ENCODE results near the gene TP53RK.

The TP53RK gene

GRCh38 chr20:46682063-46682821 lies 7.0 kb downstream of the TP53RK start:
- peaks cover 46% of the 10 kb centered on the region for H4K20me1 ChIP-seq (ENCODE audit: insufficient read depth, low read length, poor library complexity, severe bottlenecking)
- H3K4me2 ChIP-seq (ENCODE audit: low read depth, low read length, poor library complexity, severe bottlenecking): peak overlapping the region; percentile 11
- no peaks in the 10 kb centered on the region for H3F3A ChIP-seq (ENCODE audit: low read depth)

GRCh38 chr20:46681032-46681854 lies 8.0 kb downstream of the TP53RK start:
- TF ChIP-seq EZH2phosphoT487 (IDR thresholded peaks at IDR 0.05; ENCODE audit: borderline replicate concordance) (no peak), CTCF (conservative IDR thresholded peaks at IDR 0.05; ENCODE audit: low read length) (peak; percentile 91)
- Histone ChIP-seq H3K9me2 (replicated peaks; ENCODE audit: low read depth, low read length) (no peaks in the 10 kb centered on the region), H3K79me2 (ENCODE audit: insufficient read depth, low read length) (peaks cover 37% of the 10 kb centered on the region), H3K9me3 (ENCODE audit: insufficient read depth, low read depth, low read length) (no peaks in the 10 kb centered on the region), H3K36me3 (ENCODE audit: insufficient read depth, low read length) (peaks cover 10% of the 10 kb centered on the region; the same call in 1 of the 2 replicates), H3K4me2 (ENCODE audit: low read depth, low read length, poor library complexity, severe bottlenecking) (peak overlapping the region; percentile 19), H2AFZ (ENCODE audit: low read length) (no peak overlapping the region), H4K20me1 (ENCODE audit: insufficient read depth, low read length, poor library complexity, severe bottlenecking) (peaks cover 36% of the 10 kb centered on the region), H3K9ac (ENCODE audit: low read depth, low read length, poor library complexity, severe bottlenecking) (no peak overlapping the region), H3K4me3 (ENCODE audit: low read length, poor library complexity, severe bottlenecking) (no peak overlapping the region), H3K27me3 (ENCODE audit: insufficient read depth, low read length, poor library complexity, severe bottlenecking) (no peaks in the 10 kb centered on the region), H3F3A (ENCODE audit: low read depth) (no peaks in the 10 kb centered on the region), H3K4me1 (ENCODE audit: insufficient read depth, low read length, poor library complexity, severe bottlenecking) (peaks cover 17% of the 10 kb centered on the region)

More at GRCh38 chr20:46682063-46682821, 7.0 kb downstream of the TP53RK start:
- Histone ChIP-seq H3K36me3 (ENCODE audit: insufficient read depth, low read length) (peaks cover 10% of the 10 kb centered on the region; the same call in 1 of the 2 replicates), H3K9me2 (replicated peaks; ENCODE audit: low read depth, low read length) (no peaks in the 10 kb centered on the region), H3K4me3 (ENCODE audit: low read length, poor library complexity, severe bottlenecking) (no peak overlapping the region), H3K9ac (ENCODE audit: low read depth, low read length, poor library complexity, severe bottlenecking) (no peak overlapping the region), H3K79me2 (ENCODE audit: insufficient read depth, low read length) (peaks cover 47% of the 10 kb centered on the region), H3K4me1 (ENCODE audit: insufficient read depth, low read length, poor library complexity, severe bottlenecking) (peaks cover 27% of the 10 kb centered on the region), H3K9me3 (ENCODE audit: insufficient read depth, low read depth, low read length) (no peaks in the 10 kb centered on the region), H2AFZ (ENCODE audit: low read length) (no peak overlapping the region), H3K27me3 (ENCODE audit: insufficient read depth, low read length, poor library complexity, severe bottlenecking) (no peaks in the 10 kb centered on the region)
- TF ChIP-seq CTCF (conservative IDR thresholded peaks at IDR 0.05; ENCODE audit: low read length) (no peak), EZH2phosphoT487 (IDR thresholded peaks at IDR 0.05; ENCODE audit: borderline replicate concordance) (no peak)

- Histone ChIP-seq H3K9ac (ENCODE audit: low read depth, low read length, poor library complexity, severe bottlenecking) (no peak overlapping the region), H3K9me3 (ENCODE audit: insufficient read depth, low read depth, low read length) (no peaks in the 10 kb centered on the region), H4K20me1 (ENCODE audit: insufficient read depth, low read length, poor library complexity, severe bottlenecking) (peaks cover 30% of the 10 kb centered on the region), H3F3A (ENCODE audit: low read depth) (no peaks in the 10 kb centered on the region), H2AFZ (ENCODE audit: low read length) (no peak overlapping the region), H3K4me2 (ENCODE audit: low read depth, low read length, poor library complexity, severe bottlenecking) (no peak overlapping the region), H3K4me1 (ENCODE audit: insufficient read depth, low read length, poor library complexity, severe bottlenecking) (peaks cover 12% of the 10 kb centered on the region), H3K9me2 (replicated peaks; ENCODE audit: low read depth, low read length) (no peaks in the 10 kb centered on the region), H3K27me3 (ENCODE audit: insufficient read depth, low read length, poor library complexity, severe bottlenecking) (no peaks in the 10 kb centered on the region), H3K4me3 (ENCODE audit: low read length, poor library complexity, severe bottlenecking) (no peak overlapping the region), H3K79me2 (ENCODE audit: insufficient read depth, low read length) (peaks cover 32% of the 10 kb centered on the region), H3K36me3 (ENCODE audit: insufficient read depth, low read length) (peaks cover 10% of the 10 kb centered on the region; the same call in 1 of the 2 replicates)
- TF ChIP-seq EZH2phosphoT487 (IDR thresholded peaks at IDR 0.05; ENCODE audit: borderline replicate concordance) (no peak), CTCF (conservative IDR thresholded peaks at IDR 0.05; ENCODE audit: low read length) (no peak)
Observed at GRCh38 chr20:46680684-46681031, 8.6 kb downstream of the TP53RK start.
